Measurements from ENCODE around the gene KHSRP. TPM values are rescaled to one million over a fixed set of nuclear protein-coding genes. Genes with fewer than 3 reads are reported as not detected.
A peak's percentile ranks its signal among the peaks of the same experiment; 100 is the strongest.

KHSRP gene
- total and polyA plus RNA-seq, 2 experiments from 2014 or later = 133 to 202 TPM

DNA sequence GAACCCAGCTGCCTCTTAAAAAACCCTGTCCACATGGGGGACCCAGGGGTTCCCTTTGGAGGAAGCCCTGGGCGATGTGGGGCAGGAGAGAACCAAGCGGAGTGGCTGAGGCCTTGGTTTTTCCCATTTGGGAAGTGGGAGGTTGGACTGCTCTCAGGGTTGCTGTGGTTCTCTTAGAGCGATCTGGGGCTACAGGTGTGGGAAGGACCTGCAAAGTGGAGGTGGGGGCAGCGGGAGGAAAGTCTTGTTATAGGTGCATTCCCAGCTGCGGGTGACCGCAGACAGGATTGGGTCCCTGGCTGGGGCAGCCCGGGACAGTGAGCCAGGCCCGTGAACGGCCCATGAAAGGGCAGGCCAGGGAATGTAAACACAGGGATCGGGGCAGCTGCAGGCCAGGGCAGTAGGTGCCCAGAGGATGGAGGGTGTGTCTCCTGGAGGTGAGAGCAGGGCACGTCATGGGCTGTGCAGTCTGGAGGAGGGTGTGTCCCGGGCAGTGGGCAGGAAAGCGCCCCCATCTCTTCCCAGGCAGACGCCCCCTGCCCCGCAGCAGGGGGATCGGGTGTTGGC lies 34.2 kb upstream of the KHSRP start:
- 31% methylated on average over 16 of the region's 16 CpGs for WGBS (ENCODE audit: low lambda C conversion rate, missing lambda C conversion rate)
- Histone ChIP-seq H3K4me3 (peak overlapping the region; percentile 97), H3K4me2 (peak overlapping the region; percentile 91), H4K20me1 (ENCODE audit: insufficient read depth, poor library complexity, severe bottlenecking) (no peaks in the 10 kb centered on the region), H2AFZ (peak overlapping the region; percentile 65), H3K27me3 (no peaks in the 10 kb centered on the region), H3K9me3 (ENCODE audit: low read depth) (no peaks in the 10 kb centered on the region), H3K4me1 (ENCODE audit: insufficient read depth) (peaks cover 6% of the 10 kb centered on the region), H3K79me2 (peaks cover 7% of the 10 kb centered on the region), H3K36me3 (replicated peaks; ENCODE audit: insufficient read depth, low read depth) (no peaks in the 10 kb centered on the region), H3K9me2 (replicated peaks; ENCODE audit: insufficient read depth) (no peaks in the 10 kb centered on the region), H3K27ac (peak overlapping the region; percentile 55)
- TF ChIP-seq EZH2phosphoT487 (IDR thresholded peaks at IDR 0.05; ENCODE audit: low read depth, severe bottlenecking, unreplicated experiment) = no peak
- no peak for TF ChIP-seq EZH2 (IDR thresholded peaks at IDR 0.05; ENCODE audit: borderline replicate concordance)
- TF ChIP-seq CTCF (IDR thresholded peaks at IDR 0.05; ENCODE audit: poor library complexity) = no peak
- DNase-seq (ENCODE audit: low spot score) = peak; percentile 44

DNA sequence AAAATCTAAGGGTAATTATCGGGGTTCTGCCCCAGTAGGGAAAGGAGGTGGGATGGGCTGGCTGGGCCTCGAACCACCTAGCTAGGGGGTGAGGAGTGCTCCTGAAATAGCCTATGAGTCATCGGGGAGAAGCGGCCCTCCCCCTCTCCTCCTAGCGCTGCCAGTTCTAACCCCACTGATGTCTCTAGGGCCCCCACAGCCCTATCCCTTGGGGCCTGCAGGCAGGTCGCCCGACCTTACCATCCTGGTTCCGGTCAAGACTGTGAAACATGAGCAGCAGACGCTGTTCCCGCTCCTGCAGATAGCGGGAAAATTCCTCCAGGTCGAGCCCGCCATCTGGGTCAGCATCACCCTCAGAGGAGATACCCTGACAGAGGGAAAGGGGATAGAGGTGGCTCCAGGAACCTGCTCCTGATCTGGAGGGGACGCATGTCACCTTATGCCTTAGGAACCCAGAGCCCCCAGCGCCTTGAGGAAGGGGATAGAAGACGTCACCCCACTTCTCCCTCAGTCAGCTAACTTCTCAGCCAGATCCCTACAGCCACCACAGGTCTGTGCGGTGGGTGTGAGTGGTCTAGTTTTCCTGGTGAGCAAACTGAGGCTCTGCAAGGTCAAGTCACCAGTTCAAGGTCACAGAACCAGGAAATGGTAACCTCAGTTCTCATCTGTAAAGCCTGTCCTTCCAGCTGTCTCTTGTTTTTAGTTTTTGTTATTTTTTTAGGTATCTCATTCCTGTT lies 33.5 kb upstream of the KHSRP start:
- WGBS (ENCODE audit: low lambda C conversion rate, missing lambda C conversion rate) = 89% methylated on average over 17 of the region's 17 CpGs
- H2AFZ ChIP-seq = no peak overlapping the region
- H3K27ac ChIP-seq = no peak overlapping the region
- H3K9me3 ChIP-seq (ENCODE audit: low read depth) = no peaks in the 10 kb centered on the region
- H3K27me3 ChIP-seq = no peaks in the 10 kb centered on the region
- no peaks in the 10 kb centered on the region for H3K36me3 ChIP-seq (replicated peaks; ENCODE audit: insufficient read depth, low read depth)
- H3K4me1 ChIP-seq (ENCODE audit: insufficient read depth) = peaks cover 6% of the 10 kb centered on the region
- TF ChIP-seq CTCF (IDR thresholded peaks at IDR 0.05; ENCODE audit: poor library complexity) = no peak
- TF ChIP-seq EZH2 (IDR thresholded peaks at IDR 0.05; ENCODE audit: borderline replicate concordance) = no peak
- no peak for TF ChIP-seq EZH2phosphoT487 (IDR thresholded peaks at IDR 0.05; ENCODE audit: low read depth, severe bottlenecking, unreplicated experiment)
- H3K4me2 ChIP-seq = peak overlapping the region; percentile 91
- H3K79me2 ChIP-seq = peaks cover 7% of the 10 kb centered on the region
- H4K20me1 ChIP-seq (ENCODE audit: insufficient read depth, poor library complexity, severe bottlenecking) = no peaks in the 10 kb centered on the region
- no peaks in the 10 kb centered on the region for H3K9me2 ChIP-seq (replicated peaks; ENCODE audit: insufficient read depth)
- no peak for DNase-seq (ENCODE audit: low spot score)
- no peak overlapping the region for H3K4me3 ChIP-seq

- WGBS (ENCODE audit: low lambda C conversion rate, missing lambda C conversion rate) = 98% methylated on average over 15 of the region's 15 CpGs
- Histone ChIP-seq H4K20me1 (ENCODE audit: insufficient read depth, poor library complexity, severe bottlenecking) (no peaks in the 10 kb centered on the region), H3K27me3 (no peaks in the 10 kb centered on the region), H2AFZ (no peak overlapping the region), H3K9me2 (replicated peaks; ENCODE audit: insufficient read depth) (no peaks in the 10 kb centered on the region), H3K36me3 (replicated peaks; ENCODE audit: insufficient read depth, low read depth) (no peaks in the 10 kb centered on the region), H3K79me2 (peaks cover 7% of the 10 kb centered on the region), H3K4me1 (ENCODE audit: insufficient read depth) (peaks cover 6% of the 10 kb centered on the region), H3K9me3 (ENCODE audit: low read depth) (no peaks in the 10 kb centered on the region), H3K4me2 (no peak overlapping the region), H3K27ac (no peak overlapping the region), H3K4me3 (no peak overlapping the region)
- no peak for TF ChIP-seq EZH2phosphoT487 (IDR thresholded peaks at IDR 0.05; ENCODE audit: low read depth, severe bottlenecking, unreplicated experiment)
- TF ChIP-seq CTCF (IDR thresholded peaks at IDR 0.05; ENCODE audit: poor library complexity) = no peak
- TF ChIP-seq EZH2 (IDR thresholded peaks at IDR 0.05; ENCODE audit: borderline replicate concordance) = no peak
- DNase-seq (ENCODE audit: low spot score) = no peak
These were observed 31.3 kb upstream of the KHSRP start for GRCh38 chr19:6455924-6456323.
